Measurements from ENCODE around the gene MRLN. TPM values are rescaled to one million over a fixed set of nuclear protein-coding genes. Genes with fewer than 3 reads are reported as not detected.
A peak's percentile ranks its signal among the peaks of the same experiment; 100 is the strongest.
"Not testable (repeated sequence)": the region's sequence is repeated elsewhere in the genome, so short reads cannot be mapped to it uniquely, and the experiment has no call there.

MRLN gene
- total RNA-seq, result not detected
- long read RNA-seq, result 0 reads

- TF ChIP-seq CTCF (IDR thresholded peaks at IDR 0.05; ENCODE audit: borderline replicate concordance), result no peak
- no peak within 1 kb of the TSS for H3K4me3 ChIP-seq
- H3K4me1 ChIP-seq, result no peaks in the 10 kb centered on the region
- no peaks in the 10 kb centered on the region for H3K9me3 ChIP-seq (replicated peaks)
- H3K27me3 ChIP-seq (ENCODE audit: low read depth), result no peaks in the 10 kb centered on the region
- H3K27ac ChIP-seq (replicated peaks), result no peak within 1 kb of the TSS
- DNase-seq, result no peak
- no peaks in the 10 kb centered on the region for H3K36me3 ChIP-seq
- intact Hi-C loops (cut with micrococcal nuclease), result no loop called here
These were observed at the start of gene MRLN for GRCh38 chr10:59753267-59753666. Gene MRLN, minus strand, starts transcription at chr10:59753455.

DNA sequence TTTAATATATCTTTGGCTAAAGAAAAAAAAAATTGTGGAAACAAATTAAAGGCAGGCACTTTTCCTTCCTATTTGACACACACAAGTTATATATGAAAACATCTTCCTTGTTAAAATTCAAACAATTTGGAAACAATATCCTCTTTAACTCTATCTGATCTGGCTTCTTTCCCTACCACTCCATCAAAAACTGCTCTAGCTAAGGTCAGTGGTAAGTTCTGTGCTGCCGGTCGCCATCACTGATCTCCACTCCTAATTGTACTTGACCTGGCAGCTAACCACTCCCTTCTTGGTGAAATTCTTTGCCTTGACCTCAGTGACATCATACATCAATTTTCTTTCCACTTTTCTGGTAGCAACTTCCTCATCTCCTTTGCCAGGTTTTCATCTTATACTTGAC is 47.9 kb upstream of the MRLN start:
- Histone ChIP-seq H3K4me1 (peaks cover 6% of the 10 kb centered on the region), H3K36me3 (peaks cover 67% of the 10 kb centered on the region), H3K9me3 (replicated peaks) (no peaks in the 10 kb centered on the region), H3K27me3 (ENCODE audit: low read depth) (no peaks in the 10 kb centered on the region), H3K27ac (replicated peaks) (no peak overlapping the region), H3K4me3 (no peak overlapping the region)
- no peak for TF ChIP-seq CTCF (IDR thresholded peaks at IDR 0.05; ENCODE audit: borderline replicate concordance)
- intact Hi-C loops (cut with micrococcal nuclease), result no loop called here
- no peak for DNase-seq

GRCh38 chr10:59799421-59799820 is 46.2 kb upstream of the MRLN start:
- no peak for TF ChIP-seq CTCF (IDR thresholded peaks at IDR 0.05; ENCODE audit: borderline replicate concordance)
- DNase-seq, result no peak
- Histone ChIP-seq H3K9me3 (replicated peaks) (no peaks in the 10 kb centered on the region), H3K27ac (replicated peaks) (no peak overlapping the region), H3K27me3 (ENCODE audit: low read depth) (no peaks in the 10 kb centered on the region), H3K36me3 (peaks cover 53% of the 10 kb centered on the region), H3K4me3 (no peak overlapping the region), H3K4me1 (peaks cover 6% of the 10 kb centered on the region)
- intact Hi-C loops (cut with micrococcal nuclease), result no loop called here

DNA sequence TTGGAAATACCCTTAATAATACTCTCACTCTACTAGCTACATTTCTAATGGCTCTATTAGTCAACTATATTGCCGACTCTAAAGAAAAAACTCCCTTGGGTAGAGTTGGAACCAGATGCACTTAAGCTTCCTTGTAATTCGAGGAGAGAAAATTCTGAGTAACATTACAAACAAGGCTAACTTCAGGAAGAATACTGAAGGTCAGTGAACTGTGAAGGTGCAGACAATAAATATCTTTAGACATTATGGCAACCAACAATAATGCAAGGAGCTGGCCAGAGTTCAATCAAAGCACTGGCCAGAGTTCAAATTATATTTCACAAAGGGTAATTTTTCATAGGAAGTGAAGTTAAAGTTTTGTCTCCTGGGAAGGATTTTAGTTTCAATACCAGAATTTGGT is 40.7 kb upstream of the MRLN start:
- no peak for DNase-seq
- Histone ChIP-seq H3K27me3 (ENCODE audit: low read depth) (no peaks in the 10 kb centered on the region), H3K4me3 (no peak overlapping the region), H3K27ac (replicated peaks) (no peak overlapping the region), H3K9me3 (replicated peaks) (no peaks in the 10 kb centered on the region), H3K4me1 (peaks cover 14% of the 10 kb centered on the region), H3K36me3 (peaks cover 47% of the 10 kb centered on the region)
- intact Hi-C loops (cut with micrococcal nuclease), result no loop called here
- TF ChIP-seq CTCF (IDR thresholded peaks at IDR 0.05; ENCODE audit: borderline replicate concordance), result no peak

DNA sequence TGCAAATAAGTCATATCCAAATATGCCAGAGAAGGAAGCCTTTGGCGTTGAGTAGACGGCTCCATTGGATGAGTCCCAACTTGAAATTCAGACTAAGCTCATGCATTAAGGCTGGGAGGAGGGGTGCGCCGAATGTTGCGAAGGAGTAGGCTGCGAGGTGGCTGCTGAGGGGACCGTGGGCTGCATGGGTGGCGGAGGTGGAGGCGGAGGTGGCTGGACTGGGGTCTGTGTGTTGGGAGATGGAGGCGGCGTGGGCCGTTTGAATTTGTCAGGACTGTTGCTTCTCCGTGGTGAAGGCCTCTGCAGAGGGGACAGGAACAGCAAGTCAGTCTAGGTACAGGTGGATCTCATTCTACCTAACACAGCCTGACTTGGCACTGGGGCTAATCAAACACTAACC is 39.6 kb upstream of the MRLN start:
- H3K27me3 ChIP-seq (ENCODE audit: low read depth), result no peaks in the 10 kb centered on the region
- H3K36me3 ChIP-seq, result peaks cover 47% of the 10 kb centered on the region
- TF ChIP-seq CTCF (IDR thresholded peaks at IDR 0.05; ENCODE audit: borderline replicate concordance), result no peak
- H3K4me3 ChIP-seq, result no peak overlapping the region
- intact Hi-C loops (cut with micrococcal nuclease), result no loop called here
- H3K9me3 ChIP-seq (replicated peaks), result no peaks in the 10 kb centered on the region
- no peak for DNase-seq
- H3K4me1 ChIP-seq, result peaks cover 15% of the 10 kb centered on the region
- no peak overlapping the region for H3K27ac ChIP-seq (replicated peaks)

DNA sequence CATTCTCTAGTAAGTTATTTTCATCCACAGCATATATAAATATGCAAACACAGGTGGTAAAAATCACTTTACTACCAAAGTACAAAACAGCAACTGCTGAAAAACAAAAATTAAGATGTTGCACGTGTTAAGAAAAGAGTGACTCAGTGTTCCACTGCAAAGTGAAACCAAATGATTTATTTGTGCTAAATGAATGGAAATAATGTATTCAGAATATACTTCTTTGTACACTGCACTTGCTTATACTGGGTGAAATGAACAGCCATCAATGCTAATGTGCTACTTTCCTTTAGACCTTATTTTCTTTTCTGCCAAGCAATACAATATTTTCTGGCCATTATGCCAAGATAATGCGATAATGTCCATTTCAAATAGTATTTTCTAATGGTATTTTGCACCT is 38.3 kb upstream of the MRLN start:
- peaks cover 15% of the 10 kb centered on the region for H3K4me1 ChIP-seq
- intact Hi-C loops (cut with micrococcal nuclease), result no loop called here
- H3K4me3 ChIP-seq, result no peak overlapping the region
- peaks cover 46% of the 10 kb centered on the region for H3K36me3 ChIP-seq
- no peaks in the 10 kb centered on the region for H3K9me3 ChIP-seq (replicated peaks)
- H3K27ac ChIP-seq (replicated peaks), result no peak overlapping the region
- no peaks in the 10 kb centered on the region for H3K27me3 ChIP-seq (ENCODE audit: low read depth)
- no peak for DNase-seq
- TF ChIP-seq CTCF (IDR thresholded peaks at IDR 0.05; ENCODE audit: borderline replicate concordance), result no peak

DNA sequence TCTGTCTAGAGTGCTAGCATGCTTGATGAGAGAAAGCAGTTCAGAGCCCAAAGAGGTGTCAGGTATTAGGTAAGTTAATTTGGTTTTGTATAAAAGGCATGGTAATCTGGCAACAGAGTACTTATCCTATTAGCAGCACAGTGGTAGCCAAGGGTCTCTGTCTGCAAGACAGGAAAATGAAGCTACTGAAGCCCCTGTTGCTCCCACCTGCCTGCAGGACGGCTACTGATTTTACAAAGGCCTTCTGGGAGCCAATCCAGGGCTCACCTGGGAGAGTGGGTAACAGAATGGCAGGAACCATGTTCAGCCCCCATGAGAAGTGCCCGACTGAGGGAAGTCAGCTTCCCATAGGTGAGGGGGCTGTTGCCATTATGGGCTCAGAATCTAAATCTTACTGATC is 36.8 kb upstream of the MRLN start:
- intact Hi-C loops (cut with micrococcal nuclease); H3K9me3 ChIP-seq (replicated peaks); H3K4me3 ChIP-seq; H3K27me3 ChIP-seq (ENCODE audit: low read depth); DNase-seq; H3K27ac ChIP-seq (replicated peaks): not testable (repeated sequence)
- Histone ChIP-seq H3K36me3 (peaks cover 42% of the 10 kb centered on the region), H3K4me1 (peaks cover 15% of the 10 kb centered on the region)

DNA sequence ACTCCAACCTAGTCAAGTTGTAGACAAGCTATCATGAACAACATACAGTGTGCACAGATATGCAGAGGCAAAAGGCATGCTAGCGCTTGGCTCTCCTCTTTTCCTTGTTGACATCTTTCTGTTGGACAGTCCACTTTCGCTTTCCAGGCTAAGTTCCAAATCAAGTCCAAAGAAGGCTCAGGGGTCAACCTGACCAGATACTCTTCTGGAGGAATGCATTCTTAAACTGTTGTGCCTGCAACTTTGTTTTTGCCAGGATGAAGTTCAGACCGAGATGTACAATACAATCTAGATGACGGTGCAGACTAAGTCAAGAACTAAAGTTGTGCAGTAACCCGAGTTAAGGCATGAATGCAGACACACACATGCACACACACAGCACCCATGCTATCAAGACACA is 35.7 kb upstream of the MRLN start:
- intact Hi-C loops (cut with micrococcal nuclease), result not testable (repeated sequence)

More for the DNA sequence above, 35.7 kb upstream of the MRLN start:
- peaks cover 35% of the 10 kb centered on the region for H3K36me3 ChIP-seq
- H3K4me1 ChIP-seq, result peaks cover 15% of the 10 kb centered on the region
- not testable (repeated sequence) for H3K9me3 ChIP-seq (replicated peaks); DNase-seq; H3K27me3 ChIP-seq (ENCODE audit: low read depth); H3K4me3 ChIP-seq
- peak overlapping the region; percentile 54 for H3K27ac ChIP-seq (replicated peaks)

Measured in left ventricle myocardium inferior (tissue), 1 donor.